H9 (cell line): ENCODE measurements around the gene FNDC8. TPM values are rescaled to one million over a fixed set of nuclear protein-coding genes. Genes with fewer than 3 reads are reported as not detected.

Experiments used
- DNase-seq: peaks from one replicate; pipeline ENCODE4 v3.0.0-alpha.2; 2017
- H2AFZ ChIP-seq: one replicate; pipeline ENCODE4 v1.6.1; 2013; ENCODE audit warnings: mild to moderate bottlenecking, low read length, control low read depth, moderate library complexity
- H2AK5ac ChIP-seq: 2 replicates; pipeline ENCODE4 v1.6.1; 2013; ENCODE audit warnings: low read length, control low read depth, mixed read lengths; ENCODE audit not compliant: insufficient read length
- H2BK120ac ChIP-seq: one replicate; pipeline ENCODE4 v1.6.1; 2013; ENCODE audit warnings: low read depth, mild to moderate bottlenecking, low read length, control low read depth, inconsistent platforms; ENCODE audit not compliant: poor library complexity, severe bottlenecking
- H2BK12ac ChIP-seq: 2 replicates; pipeline ENCODE4 v1.6.1; 2013; ENCODE audit warnings: low read length, control low read depth, mixed read lengths, low read depth; ENCODE audit not compliant: insufficient read length
- H2BK15ac ChIP-seq: 2 replicates; pipeline ENCODE4 v1.6.1; 2013; ENCODE audit warnings: low read depth, low read length, control low read depth
- H2BK20ac ChIP-seq: one replicate; pipeline ENCODE4 v1.6.1; 2013; ENCODE audit warnings: low read depth, mild to moderate bottlenecking, low read length, control low read depth, inconsistent platforms; ENCODE audit not compliant: poor library complexity, severe bottlenecking
- H2BK5ac ChIP-seq: 2 replicates; pipeline ENCODE4 v1.6.1; 2013; ENCODE audit warnings: low read length, control low read depth, mixed read lengths; ENCODE audit not compliant: insufficient read length
- H3K14ac ChIP-seq: 2 replicates; pipeline ENCODE4 v1.6.1; 2013; ENCODE audit warnings: low read length, control low read depth; ENCODE audit not compliant: insufficient read depth
- H3K18ac ChIP-seq: 2 replicates; pipeline ENCODE4 v1.6.1; 2013; ENCODE audit warnings: low read depth, mild to moderate bottlenecking, mixed read lengths, low read length, control low read depth; ENCODE audit not compliant: insufficient read length
- H3K23ac ChIP-seq: 2 replicates; pipeline ENCODE4 v1.6.1; 2013; ENCODE audit warnings: low read length, control low read depth, mixed read lengths, low read depth; ENCODE audit not compliant: insufficient read length
- H3K23me2 ChIP-seq: 2 replicates; pipeline ENCODE4 v1.6.1; 2013; ENCODE audit warnings: low read depth, mild to moderate bottlenecking, mixed read lengths, low read length, control low read depth; ENCODE audit not compliant: insufficient read length, poor library complexity, severe bottlenecking
- H3K27ac ChIP-seq: 2 replicates; pipeline ENCODE4 v1.5.1; 2013; ENCODE audit warnings: low read length, control low read depth, mixed read lengths, low read depth; ENCODE audit not compliant: insufficient read length
- H3K27me3 ChIP-seq: 2 replicates; pipeline ENCODE4 v1.6.1; 2013; ENCODE audit warnings: low read length, control low read depth, inconsistent platforms; ENCODE audit not compliant: insufficient read depth
- H3K4ac ChIP-seq: 2 replicates; pipeline ENCODE4 v1.6.1; 2013; ENCODE audit warnings: low read depth, mild to moderate bottlenecking, control low read depth, inconsistent platforms, low read length, moderate library complexity
- H3K4me1 ChIP-seq: 2 replicates; pipeline ENCODE4 v1.6.1; 2013; ENCODE audit warnings: low read length, control low read depth, inconsistent platforms; ENCODE audit not compliant: insufficient read depth
- H3K4me2 ChIP-seq: 2 replicates; pipeline ENCODE4 v1.6.1; 2013; ENCODE audit warnings: low read length, control low read depth, mixed read lengths; ENCODE audit not compliant: insufficient read length, insufficient read depth
- H3K56ac ChIP-seq: 2 replicates; pipeline ENCODE4 v1.6.1; 2013; ENCODE audit warnings: low read depth, mild to moderate bottlenecking, mixed read lengths, low read length, control low read depth; ENCODE audit not compliant: insufficient read length
- H3K79me1 ChIP-seq: 2 replicates; pipeline ENCODE4 v1.6.1; 2013; ENCODE audit warnings: low read depth, mild to moderate bottlenecking, moderate library complexity, low read length, control low read depth, inconsistent platforms; ENCODE audit not compliant: insufficient read depth, poor library complexity, severe bottlenecking
- H3K79me2 ChIP-seq: 2 replicates; pipeline ENCODE4 v1.6.1; 2013; ENCODE audit warnings: low read length, control low read depth, inconsistent platforms; ENCODE audit not compliant: insufficient read depth
- H3K9ac ChIP-seq: 2 replicates; pipeline ENCODE4 v1.6.1; 2013; ENCODE audit warnings: low read length, control low read depth, mixed read lengths; ENCODE audit not compliant: insufficient read length; ENCODE audit errors: extremely low read depth
- H3K9me3 ChIP-seq: one replicate; pipeline ENCODE4 v1.6.1; 2013; ENCODE audit warnings: low read depth, low read length, inconsistent platforms; ENCODE audit not compliant: control insufficient read depth
- H3T11ph ChIP-seq: one replicate; pipeline ENCODE4 v1.6.1; 2013; ENCODE audit warnings: mild to moderate bottlenecking, low read length, control low read depth, inconsistent platforms
- H4K20me1 ChIP-seq: one replicate; pipeline ENCODE4 v1.6.1; 2013; ENCODE audit not compliant: control insufficient read depth, insufficient read length, insufficient read depth
- H4K5ac ChIP-seq: 2 replicates; pipeline ENCODE4 v1.6.1; 2013; ENCODE audit warnings: low read depth, mild to moderate bottlenecking, mixed read lengths, low read length, control low read depth; ENCODE audit not compliant: insufficient read length
- H4K8ac ChIP-seq: replicated peaks from 2 replicates; pipeline ENCODE4 v1.6.1; 2013; ENCODE audit warnings: low read length, control low read depth, mixed read lengths, low read depth; ENCODE audit not compliant: insufficient read length
- H4K91ac ChIP-seq: 2 replicates; pipeline ENCODE4 v1.6.1; 2013; ENCODE audit warnings: low read depth, mild to moderate bottlenecking, moderate library complexity, mixed read lengths, low read length, control low read depth; ENCODE audit not compliant: insufficient read length
- H3K27ac Mint-ChIP-seq, 3 experiments: 2 replicates in 2 of 3; 3 replicates in 1 of 3; pipeline ENCODE4 v1.8.0; 2020 to 2021; ENCODE audit warnings: mixed read lengths in 3 of 3, mild to moderate bottlenecking in 1 of 3, moderate library complexity in 1 of 3
- H3K27me3 Mint-ChIP-seq: 2 replicates; pipeline ENCODE4 v1.8.0; 2021; ENCODE audit warnings: low read depth, mild to moderate bottlenecking, moderate library complexity, mixed read lengths
- H3K36me3 Mint-ChIP-seq, 3 experiments: 2 replicates in 2 of 3; 3 replicates in 1 of 3; pipeline ENCODE4 v1.8.0; 2020 to 2021; ENCODE audit warnings: low read depth in 3 of 3, mixed read lengths in 3 of 3; ENCODE audit not compliant: insufficient read depth in 1 of 3
- H3K4me1 Mint-ChIP-seq, 2 experiments: 2 replicates each; pipeline ENCODE4 v1.8.0; 2020; ENCODE audit warnings: mixed read lengths in 2 of 2
- H3K4me3 Mint-ChIP-seq, 2 experiments: 2 replicates in 1 of 2; 3 replicates in 1 of 2; pipeline ENCODE4 v1.8.0; 2020 to 2021; ENCODE audit warnings: mild to moderate bottlenecking in 2 of 2, mixed read lengths in 2 of 2, moderate library complexity in 1 of 2
- H3K9me3 Mint-ChIP-seq, 2 experiments: 2 replicates in 1 of 2; 3 replicates in 1 of 2; pipeline ENCODE4 v1.8.0; 2020; ENCODE audit warnings: mild to moderate bottlenecking in 2 of 2, mixed read lengths in 2 of 2, moderate library complexity in 1 of 2
- CTCF ChIP-seq: fragments of 200-600 bp; sonication (generic); conservative IDR thresholded peaks from 3 replicates; pipeline ENCODE4 v1.8.0; 2021; ENCODE audit warnings: antibody characterized with exemption, mild to moderate bottlenecking
- WGBS: extraction: QIAGEN DNeasy Blood & Tissue Kit; methylation state at CpG from one replicate; pipeline ENCODE4 v1.1.7; 2013; ENCODE audit warnings: missing lambda C conversion rate, low lambda C conversion rate, mixed read lengths; ENCODE audit not compliant: insufficient read length; ENCODE audit errors: extremely low coverage; 5-methylcytosine and 5-hydroxymethylcytosine counted together
- total RNA-seq: library from RNA; stranded (reverse); gene quantifications from 2 replicates; pipeline ENCODE4 v1.2.1, GENCODE V29; 2021

The FNDC8 gene
- total RNA-seq, 1 experiment from 2014 or later, result not detected

- H3K79me1 ChIP-seq, result no peaks in the 10 kb centered on the region
- H3K4me1 Mint-ChIP-seq, result no peaks in the 10 kb centered on the region
These were observed 20.4 kb upstream of the FNDC8 start for GRCh38 chr17:35101036-35101435.

More at GRCh38 chr17:35101036-35101435, 20.4 kb upstream of the FNDC8 start:
- Histone ChIP-seq H2BK12ac (no peak overlapping the region), H4K5ac (no peak overlapping the region), H3K4ac (no peak overlapping the region), H2AK5ac (no peak overlapping the region), H2BK15ac (no peak overlapping the region), H2BK5ac (no peak overlapping the region), H3K27ac (no peak overlapping the region), H4K91ac (no peak overlapping the region), H3K79me2 (no peaks in the 10 kb centered on the region), H3K14ac (no peak overlapping the region), H3K18ac (no peak overlapping the region), H3K4me1 (no peaks in the 10 kb centered on the region), H3K27me3 (no peaks in the 10 kb centered on the region), H3K23me2 (no peaks in the 10 kb centered on the region), H3K9me3 (no peaks in the 10 kb centered on the region), H3T11ph (no peak overlapping the region), H3K4me2 (no peak overlapping the region), H2BK20ac (no peak overlapping the region), H4K8ac (no peak overlapping the region), H3K23ac (no peak overlapping the region), H3K9ac (no peak overlapping the region), H2BK120ac (no peak overlapping the region), H4K20me1 (no peaks in the 10 kb centered on the region), H2AFZ (no peak overlapping the region), H3K56ac (no peak overlapping the region)
- DNase-seq, result no peak
- Mint-ChIP-seq H3K9me3 (no peaks in the 10 kb centered on the region), H3K4me3 (no peak overlapping the region), H3K36me3 (peaks cover 2 to 45% (median 40%) of the 10 kb centered on the region in 3 experiments; a peak in 6 of 7 replicates), H3K27me3 (no peaks in the 10 kb centered on the region), H3K27ac (no peak overlapping the region; a peak in 1 of 7 replicates)
- WGBS, result no CpG with 5 or more reads among the region's 14 CpGs
- no peak for TF ChIP-seq CTCF
